NCI-H146 (cell line): Measurements from ENCODE around the gene KISS1R.

Experiments
- DNase-seq: peaks from one replicate; lab custom pipeline; 2025; lab: John Stamatoyannopoulos, UW

KISS1R gene

DNA sequence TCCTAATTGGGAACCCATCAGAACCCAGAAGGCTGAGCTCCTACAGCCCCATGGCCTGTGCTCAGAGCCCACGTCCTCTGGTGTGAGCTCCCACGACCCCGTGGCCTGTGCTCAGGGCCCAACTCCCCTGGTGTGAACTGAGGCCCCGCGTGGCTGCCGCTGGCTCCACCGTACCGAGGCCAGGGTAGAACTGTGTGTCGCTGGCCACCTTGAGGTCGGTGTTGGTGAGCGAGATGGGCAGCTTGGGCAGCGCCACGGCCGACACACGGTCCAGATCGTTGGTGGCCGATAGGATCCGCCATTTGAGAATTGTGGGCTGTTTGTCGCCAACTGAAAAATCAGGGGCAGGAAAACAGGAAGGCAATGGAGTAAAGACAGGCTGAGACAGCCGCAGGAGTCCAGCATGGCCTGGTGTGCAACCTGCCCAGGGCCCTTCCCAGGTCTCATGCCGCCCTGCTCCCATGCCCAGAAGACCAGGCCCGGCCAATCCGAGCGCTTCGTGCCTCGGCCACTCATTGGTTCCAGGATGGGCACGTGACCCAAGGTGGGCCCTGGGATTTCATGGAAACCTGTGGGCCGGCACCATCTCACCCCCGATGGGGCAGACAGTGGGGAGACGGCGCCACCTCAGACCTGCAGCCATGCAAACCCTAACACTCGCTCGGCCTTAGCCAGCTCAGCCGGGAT lies 35.6 kb upstream of the KISS1R start:
- no peak for DNase-seq

DNA sequence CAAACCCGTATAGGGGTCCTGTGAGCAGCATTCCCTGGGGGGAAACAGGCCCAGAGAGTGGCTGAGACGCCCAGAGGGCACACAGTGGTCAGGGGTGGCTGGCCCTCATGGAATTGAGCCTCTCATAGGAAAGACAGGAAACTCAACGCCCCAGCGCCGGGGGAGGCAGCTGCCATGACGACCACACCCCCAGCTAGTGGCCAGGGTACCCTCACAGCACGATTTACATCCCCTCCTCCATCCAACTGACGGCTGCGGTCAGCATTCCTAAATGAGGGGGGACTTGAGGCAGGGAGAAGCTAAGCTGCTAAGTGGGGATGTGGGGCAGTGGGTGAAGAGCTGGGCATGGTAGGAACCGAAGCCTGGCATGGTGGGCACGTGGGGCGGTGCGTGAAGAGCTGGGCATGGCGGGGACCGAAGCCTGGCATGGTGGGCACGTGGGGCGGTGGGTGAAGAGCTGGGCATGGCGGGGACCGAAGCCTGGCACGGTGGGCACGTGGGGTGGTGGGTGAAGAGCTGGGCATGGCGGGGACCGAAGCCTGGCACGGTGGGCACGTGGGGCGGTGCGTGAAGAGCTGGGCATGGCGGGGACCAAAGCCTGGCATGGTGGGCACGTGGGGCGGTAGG lies 34.1 kb upstream of the KISS1R start:
- no peak for DNase-seq

DNA sequence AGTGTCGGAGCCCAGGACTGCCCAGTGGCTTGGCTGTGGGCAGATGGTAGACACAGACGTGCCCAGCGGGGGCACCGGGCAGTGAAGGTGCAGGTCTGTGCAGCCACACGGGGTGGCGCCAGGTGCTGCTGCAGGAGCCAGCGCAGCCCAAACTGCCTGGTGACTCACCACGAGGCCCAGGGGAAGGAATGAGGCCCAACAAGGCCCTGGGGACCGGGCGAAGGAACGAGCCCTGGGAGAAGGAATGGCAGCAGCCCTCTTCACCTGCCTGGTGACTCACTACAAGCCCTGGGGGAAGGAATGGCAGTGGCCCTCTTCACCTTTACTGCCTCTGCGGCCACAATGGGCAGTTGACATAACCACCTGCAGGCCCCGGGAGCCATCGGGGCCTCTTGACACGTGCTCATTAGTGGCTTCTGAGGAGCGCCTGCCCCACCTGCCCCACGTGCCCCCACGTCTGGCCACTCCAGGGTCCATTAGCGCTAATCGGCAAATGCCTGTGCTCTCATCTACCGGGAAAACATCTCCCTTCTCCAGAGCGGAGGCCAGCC lies 33.4 kb upstream of the KISS1R start:
- peak; percentile 59 for DNase-seq

DNA sequence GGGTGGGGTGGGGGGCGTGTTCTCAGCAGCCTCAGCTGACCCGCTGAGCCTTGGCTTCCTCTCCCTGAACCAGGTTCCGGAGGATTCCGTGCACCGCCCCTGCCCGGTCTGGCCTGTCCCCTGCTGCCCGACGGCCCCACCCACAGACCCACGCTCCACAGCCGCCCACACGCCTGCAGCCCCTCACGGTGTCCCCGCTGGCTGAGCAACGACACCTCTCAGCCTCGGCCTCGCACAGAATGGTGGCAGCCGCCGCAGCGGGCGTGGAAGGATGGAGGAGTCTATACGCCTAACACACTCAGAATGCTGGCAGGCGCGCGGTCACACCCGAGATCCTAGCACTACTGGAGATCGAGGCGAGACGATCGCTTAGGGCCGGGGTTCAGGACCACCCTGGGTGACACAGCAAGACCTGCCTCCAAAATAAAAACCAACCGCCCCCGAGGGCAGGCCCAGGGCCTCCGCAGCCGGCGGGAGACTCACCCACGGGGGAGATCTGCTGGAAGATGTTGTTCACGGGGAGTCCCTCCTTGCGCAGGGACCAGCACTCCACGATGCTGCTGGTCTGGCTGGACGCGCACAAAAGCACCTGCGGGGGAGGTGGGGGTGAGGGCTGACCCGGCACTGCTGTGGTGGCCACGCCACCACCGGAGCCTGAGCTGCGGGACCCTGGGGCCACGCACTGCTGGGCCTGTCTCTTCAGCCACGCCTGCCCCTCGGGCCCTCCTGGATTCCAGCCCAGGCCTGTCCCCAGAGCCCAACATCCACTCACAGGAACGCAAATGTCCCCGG lies 32.5 kb upstream of the KISS1R start:
- DNase-seq, result no peak

DNA sequence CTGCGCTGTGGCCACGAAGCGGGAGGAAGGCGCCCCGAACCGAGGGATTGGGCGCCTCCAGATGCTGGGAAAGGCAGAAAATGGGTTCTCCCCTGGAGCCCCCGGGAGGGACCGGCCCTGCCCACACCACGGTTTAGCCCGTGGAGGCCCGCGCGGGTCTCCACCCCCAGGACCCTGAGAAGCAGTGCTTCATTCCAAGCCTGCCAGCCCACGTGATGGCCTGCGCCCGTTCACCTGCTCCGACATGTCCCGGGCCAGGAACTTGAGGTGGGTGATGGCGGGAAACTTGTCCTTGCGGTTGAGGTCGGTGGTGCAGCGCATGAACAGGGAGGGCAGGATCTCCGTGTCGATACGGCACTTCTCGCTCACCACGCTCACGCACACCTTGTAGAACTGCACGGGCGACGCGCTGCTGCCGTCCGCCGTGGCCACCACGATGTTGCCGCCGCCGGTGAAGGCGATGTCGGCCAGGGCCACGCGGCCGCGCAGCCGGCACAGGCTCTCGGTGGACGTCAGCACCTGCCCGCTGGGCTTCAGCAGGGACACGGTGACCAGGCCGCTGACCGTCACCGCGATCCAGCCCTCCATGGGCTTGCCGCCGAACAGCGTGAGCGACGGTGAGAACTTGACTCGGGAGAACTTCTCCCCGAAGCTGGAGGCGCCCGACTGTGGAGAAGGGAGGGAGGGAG lies 31.5 kb upstream of the KISS1R start:
- DNase-seq, result no peak

DNA sequence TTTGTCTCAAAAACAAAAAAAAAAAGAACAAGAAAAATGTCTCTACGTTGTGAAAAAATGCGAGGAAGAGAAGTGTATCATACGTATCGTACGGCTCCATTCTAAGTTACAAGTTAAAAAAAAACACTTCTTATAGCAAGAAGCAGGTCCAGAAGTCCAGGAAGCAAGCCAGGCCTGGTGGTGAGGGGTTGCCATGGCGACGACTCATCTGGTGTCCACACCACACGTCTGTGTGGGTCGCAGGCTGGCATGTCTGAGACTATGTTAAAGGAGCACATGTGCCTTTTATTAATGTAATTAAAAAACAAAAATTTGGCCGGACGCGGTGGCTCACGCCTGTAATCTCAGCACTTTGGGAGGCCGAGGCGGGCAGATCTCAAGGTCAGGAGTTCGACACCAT lies 30.1 kb upstream of the KISS1R start:
- no peak for DNase-seq

DNA sequence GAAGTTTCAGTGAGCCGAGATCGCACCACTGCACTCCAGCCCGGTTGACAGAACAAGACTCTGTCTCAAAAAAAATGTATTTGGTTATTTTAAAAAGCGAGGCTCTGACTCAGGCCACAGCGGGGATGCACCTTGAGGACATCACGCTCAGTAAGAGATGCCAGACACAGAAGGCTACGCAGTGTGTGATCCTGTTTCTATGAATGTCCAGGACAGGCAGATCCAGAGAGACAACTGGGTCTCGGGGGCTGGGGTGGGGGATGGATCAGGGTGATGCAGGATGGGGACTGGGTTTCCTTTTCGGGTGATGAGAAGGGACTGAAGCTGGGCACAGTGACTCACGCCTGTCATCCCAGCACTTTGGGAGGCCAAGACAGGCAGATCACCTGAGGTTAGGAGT lies 29.5 kb upstream of the KISS1R start:
- DNase-seq, result no peak

DNA sequence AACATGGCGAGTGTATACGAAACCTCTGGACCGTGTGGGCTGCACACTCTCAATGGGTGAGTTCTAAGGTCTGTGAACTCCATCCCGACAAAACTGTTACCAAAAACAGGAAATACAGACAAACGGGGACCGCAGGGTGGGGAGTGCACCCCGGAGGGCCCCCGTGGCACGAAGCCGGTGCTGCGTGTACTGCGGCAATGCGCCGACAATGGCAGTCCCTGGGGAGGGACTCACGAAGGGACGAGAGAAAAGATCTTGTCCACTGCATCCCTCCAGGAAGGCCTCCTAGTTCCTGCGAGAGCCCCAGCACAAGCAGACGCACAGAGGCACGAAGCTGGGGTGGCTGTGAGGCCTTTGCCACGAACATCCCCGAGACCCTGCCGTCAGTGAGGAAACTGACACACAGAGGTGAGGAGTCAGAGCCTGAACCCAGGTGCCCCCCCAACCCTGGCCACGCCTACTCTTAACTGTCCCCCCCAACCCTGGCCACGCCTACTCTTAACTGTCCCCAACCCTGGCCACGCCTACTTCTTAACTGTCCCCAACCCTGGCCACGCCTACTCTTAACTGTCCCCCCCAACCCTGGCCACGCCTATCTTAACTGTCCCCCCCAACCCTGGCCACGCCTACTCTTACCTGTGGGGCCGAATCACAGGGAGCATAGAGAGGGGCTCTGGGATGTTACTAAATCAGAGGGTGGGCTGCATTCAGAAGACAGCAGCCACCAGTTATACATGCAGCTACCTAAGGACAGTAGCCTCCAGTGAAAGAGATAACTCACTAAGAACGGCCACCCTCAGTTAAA lies 28.4 kb upstream of the KISS1R start:
- no peak for DNase-seq

DNA sequence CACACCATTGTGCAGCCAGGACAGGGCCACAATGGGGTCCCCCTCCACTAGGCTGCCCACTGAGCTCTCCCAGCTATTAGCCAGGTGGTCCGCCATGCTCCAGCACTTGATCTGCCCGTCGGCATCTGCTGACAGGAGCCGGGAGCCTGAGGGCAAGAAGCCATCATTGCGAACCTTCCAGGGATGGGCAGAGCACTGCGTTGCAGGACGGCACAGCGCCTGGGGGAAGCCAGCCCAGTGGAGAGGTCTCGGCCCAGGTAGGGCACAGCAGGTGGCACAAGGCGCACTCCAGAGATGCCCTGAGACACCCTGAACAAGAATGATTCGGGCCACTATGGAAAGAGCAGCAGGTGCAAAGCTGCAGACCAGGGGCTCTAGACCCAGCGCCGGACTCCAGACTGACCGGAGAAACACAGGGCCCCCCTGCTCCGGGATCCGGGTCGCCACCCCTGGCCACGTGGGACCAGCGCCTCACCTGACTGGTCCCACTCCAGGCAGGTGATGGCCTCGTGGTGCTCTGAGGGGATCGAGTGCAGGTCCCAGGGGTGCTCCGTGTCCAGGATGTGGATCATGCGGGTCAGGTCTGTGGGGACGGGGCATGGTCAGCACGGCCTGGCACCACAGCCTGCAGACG lies 27.4 kb upstream of the KISS1R start:
- no peak for DNase-seq

DNA sequence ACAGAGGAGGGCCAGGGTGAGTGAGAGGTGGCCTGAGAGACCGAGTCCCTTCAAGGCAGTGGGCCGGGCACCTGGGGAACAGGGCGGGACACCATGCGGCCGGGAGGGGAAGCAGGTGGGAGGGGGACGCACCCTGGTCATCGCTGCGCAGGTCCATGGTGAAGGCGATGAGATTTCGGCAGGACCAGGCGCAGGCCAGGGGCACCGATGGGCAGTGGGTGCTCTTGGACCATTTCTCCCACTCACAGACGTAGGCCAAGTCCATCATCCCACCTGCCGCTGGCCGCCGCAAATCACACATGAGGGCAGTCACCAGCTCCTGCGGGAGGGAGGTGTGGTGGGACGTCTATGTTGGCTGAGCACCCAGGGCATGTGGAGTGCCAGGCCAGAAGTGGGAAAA lies 26.3 kb upstream of the KISS1R start:
- no peak for DNase-seq

DNA sequence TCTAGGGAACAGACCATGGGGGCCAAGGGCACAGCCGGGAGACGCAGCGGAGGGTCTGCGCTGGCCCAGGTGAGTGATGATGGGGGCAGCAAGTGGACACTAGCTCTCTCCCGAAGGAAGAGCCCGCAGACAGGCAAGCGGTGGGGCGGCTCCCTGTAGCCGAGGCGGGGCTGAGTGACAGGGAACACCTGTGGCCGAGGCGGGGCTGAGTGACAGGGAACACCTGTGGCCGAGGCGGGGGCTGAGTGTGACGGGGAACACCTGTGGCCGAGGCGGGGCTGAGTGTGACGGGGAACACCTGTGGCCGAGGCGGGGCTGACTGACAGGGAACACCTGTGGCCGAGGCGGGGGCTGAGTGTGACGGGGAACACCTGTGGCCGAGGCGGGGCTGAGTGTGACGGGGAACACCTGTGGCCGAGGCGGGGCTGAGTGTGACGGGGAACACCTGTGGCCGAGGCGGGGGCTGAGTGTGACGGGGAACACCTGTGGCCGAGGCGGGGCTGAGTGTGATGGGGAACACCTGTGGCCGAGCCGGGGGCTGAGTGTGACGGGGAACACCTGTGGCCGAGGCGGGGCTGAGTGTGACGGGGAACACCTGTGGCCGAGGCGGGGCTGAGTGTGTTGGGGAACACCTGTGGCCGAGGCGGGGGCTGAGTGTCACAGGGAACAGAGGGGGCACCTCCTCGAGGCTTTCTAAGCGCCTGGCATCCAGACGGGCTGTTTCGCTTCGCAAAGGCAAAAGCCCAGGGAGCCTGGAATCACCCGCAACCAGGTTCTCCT lies 25.5 kb upstream of the KISS1R start:
- DNase-seq, result peak; percentile 51

DNA sequence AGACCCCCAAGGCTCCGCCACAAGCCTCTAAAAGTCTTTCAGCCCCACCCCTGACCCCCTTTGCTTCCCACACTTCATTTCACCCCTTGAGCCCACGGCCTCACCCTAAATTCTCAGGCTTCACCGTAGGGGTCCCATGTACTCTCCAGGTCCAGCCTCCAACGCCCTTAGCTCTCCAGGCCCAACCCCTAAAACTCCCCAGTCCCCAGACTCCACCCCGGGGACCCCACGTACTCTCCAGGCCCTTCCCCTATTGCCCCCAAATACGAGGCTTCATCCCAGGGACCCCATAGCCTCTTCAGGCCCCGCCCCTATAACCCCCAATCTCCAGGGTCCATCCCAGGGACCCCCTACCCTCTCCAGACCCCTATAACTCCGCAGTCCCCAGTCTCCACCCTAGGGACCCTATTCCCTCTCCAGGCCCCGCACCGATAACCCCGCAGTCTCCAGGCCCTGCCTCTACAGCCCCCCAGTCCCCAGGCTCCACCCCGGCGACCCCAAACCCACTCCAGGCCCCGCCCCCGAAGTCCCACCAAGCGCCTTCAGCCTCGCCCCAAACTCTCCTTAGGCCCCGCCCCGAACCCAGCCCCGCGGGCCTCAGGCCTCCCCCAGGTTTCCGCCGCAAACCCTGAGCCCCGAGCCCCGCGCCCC lies 24.8 kb upstream of the KISS1R start:
- DNase-seq, result no peak

DNA sequence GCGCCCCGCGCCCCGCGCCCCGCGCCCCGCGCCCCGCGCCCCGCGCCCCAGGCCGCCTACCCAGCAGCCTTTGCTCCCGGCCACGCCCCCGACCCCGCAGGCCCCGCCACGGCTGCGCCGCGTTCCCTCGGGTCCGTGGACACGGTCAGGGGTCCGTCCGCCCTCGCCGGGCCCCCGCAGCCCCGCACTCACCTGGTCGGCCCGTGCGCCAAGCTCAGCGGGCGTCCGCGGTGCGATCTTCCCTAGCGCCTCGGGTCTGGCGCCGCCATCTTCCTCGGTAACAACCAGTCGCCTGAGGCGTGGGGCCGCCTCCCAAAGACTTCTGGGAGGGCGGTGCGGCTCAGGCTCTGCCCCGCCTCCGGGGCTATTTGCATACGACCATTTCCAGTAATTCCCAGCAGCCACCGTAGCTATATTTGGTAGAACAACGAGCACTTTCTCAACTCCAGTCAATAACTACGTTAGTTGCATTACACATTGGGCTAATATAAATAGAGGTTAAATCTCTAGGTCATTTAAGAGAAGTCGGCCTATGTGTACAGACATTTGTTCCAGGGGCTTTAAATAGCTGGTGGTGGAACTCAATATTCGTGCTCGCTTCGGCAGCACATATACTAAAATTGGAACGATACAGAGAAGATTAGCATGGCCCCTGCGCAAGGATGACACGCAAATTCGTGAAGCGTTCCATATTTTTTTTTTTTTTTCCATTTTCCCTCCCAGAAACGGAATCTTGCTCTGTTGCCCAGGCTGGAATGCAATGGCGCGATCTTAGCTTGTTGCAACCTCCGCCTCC lies 24.0 kb upstream of the KISS1R start, which contains the start of the genes MED16 and RNU6-9:
TSS of gene MED16 (minus strand) at position 294 of the 796 bp plus-strand sequence. CDS start 2,056 bp downstream, outside the sequence.
TSS of gene RNU6-9 (plus strand) at position 591 of the 796 bp plus-strand sequence.
- DNase-seq, result peak; percentile 90

DNA sequence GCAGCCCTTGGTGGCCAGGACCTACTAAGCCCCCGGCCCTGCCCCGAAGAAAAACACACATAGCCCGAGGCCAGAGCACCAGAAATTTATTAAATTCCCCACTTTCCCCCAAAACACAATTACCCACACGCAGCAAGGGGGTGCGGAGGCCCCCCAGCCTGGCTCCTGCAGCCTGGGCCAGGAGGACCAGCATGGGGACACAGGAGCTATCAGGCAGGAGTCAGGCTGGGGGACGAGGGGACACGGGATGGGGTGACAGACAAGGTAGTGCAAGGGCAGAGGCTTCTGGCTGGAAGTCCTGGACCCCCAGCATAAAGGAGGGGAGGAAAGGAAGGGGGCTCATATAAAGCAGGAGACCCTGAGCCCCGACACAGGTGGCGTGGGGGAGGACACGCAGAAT lies 20.7 kb upstream of the KISS1R start:
- no peak for DNase-seq

DNA sequence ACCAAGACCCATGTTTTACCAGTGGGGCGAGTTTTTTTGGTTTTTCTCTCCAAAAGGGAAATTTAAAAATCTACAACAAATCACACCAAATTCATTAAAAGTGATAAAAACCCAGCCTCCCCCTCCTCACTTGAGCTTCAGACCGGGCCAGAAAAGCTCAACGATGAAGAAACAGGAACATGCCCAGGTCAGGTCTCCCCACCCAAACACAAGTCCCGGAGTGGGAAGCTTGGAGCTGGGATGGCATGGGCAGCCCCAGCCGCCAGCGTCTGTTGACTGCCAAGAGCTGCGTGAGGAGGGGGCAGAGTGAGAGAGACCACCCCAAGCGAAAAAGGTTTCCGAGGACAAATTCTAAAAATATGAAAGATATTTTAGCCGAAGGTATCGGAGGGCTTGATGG lies 20.1 kb upstream of the KISS1R start:
- no peak for DNase-seq

DNA sequence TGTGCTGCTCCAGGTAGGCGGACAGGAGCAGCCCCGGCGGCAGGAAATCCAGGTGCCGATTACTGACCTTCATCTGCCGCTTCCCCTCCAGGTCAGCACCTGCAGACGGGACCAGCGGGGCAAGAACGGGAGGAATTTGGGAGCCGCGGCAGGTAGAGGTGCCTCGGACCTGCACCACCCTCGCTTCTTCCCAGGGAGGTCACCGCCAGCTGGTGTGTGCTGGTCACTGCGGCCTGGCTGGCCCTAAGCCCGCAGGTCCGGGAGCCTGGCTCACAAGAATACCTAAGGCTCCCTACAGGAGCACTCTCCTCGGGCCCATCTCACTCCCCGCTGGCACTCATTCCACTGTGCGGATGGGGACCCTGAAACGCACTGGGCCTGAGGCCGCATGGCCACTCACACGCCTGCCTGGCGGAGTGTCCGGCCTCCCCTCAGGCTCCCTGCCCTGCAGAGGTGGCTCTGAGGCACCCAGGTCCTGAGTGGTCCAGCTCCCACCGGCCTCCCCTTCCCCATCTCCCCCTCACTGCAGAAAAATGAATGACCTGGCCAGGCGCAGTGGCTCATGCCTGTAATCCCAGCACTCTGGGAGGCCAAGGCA lies 19.6 kb upstream of the KISS1R start:
- no peak for DNase-seq

DNA sequence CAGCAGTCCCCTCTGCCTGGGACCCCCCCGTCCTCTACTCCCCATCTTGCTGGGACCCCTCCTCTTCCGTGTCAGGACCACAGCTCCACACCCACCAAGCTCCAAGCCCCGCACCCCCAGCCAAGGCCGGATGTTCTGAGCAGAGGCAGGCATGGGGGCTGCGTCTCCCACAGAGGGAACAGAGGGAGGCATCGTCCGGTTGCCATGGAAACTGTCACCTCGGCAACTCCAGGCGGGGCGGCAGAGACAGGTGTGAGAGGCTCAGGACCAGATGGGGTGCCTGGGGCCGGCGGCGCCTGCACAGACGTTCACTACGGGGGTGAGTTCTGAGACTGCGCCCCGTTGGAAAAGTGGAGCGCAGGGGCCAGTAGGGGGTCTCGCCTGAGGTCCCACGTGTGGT lies 18.5 kb upstream of the KISS1R start:
- peak; percentile 89 for DNase-seq
